ENCODE results near the gene FOXO6. TPM values are rescaled to one million over a fixed set of nuclear protein-coding genes. Genes with fewer than 3 reads are reported as not detected.

Gene FOXO6
- total and polyA plus RNA-seq, 2 donors from 2014 or later = 0.47 to 1.0 TPM

DNA sequence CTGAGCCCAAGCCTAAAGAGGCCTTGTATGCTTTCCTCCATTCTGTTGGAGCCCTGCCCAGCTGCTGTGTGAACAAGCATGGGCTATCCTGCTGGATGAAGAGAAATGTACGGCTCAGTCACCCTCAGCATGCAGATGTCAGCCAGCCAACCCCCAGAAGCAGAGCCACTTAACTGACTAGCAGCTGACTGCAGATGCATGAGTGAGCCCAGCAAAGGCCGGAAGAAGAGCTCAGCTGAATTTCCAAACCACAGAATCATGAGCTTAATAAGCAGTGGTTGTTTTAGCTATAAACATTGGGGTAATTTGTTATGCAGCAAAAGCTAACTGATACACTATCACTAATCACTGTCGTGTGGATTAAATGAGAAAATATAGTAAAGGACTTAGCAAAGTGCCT lies 39.0 kb downstream of the FOXO6 start:
- Histone ChIP-seq H3K9ac (ENCODE audit: low read length in 3 of 3) (no peak overlapping the region), H3K4me3 (ENCODE audit: low read length in 3 of 3) (no peak overlapping the region), H3K9me3 (ENCODE audit: control insufficient read depth in 2 of 3, insufficient read depth in 1 of 3, low read length in 3 of 3) (no peaks in the 10 kb centered on the region), H3K36me3 (ENCODE audit: control insufficient read depth in 2 of 3, insufficient read depth in 3 of 3, low read length in 3 of 3) (no peaks in the 10 kb centered on the region), H3K27me3 (ENCODE audit: control insufficient read depth, insufficient read depth, low read length) (no peaks in the 10 kb centered on the region), H3K4me1 (ENCODE audit: control insufficient read depth in 2 of 3, insufficient read depth in 2 of 3, low read depth in 1 of 3, low read length in 3 of 3) (peaks cover 0 to 3% (median 0%) of the 10 kb centered on the region in 3 donors), H3K27ac (ENCODE audit: low read depth in 2 of 2, low read length in 2 of 2) (no peak overlapping the region)
- intact Hi-C loops (cut with DNase I) = no loop called here
- TF ChIP-seq CTCF (IDR thresholded peaks at IDR 0.05; ENCODE audit: borderline replicate concordance, extremely low read depth, insufficient read depth) = no peak
- FAIRE-seq (no peak), DNase-seq (no peak)

DNA sequence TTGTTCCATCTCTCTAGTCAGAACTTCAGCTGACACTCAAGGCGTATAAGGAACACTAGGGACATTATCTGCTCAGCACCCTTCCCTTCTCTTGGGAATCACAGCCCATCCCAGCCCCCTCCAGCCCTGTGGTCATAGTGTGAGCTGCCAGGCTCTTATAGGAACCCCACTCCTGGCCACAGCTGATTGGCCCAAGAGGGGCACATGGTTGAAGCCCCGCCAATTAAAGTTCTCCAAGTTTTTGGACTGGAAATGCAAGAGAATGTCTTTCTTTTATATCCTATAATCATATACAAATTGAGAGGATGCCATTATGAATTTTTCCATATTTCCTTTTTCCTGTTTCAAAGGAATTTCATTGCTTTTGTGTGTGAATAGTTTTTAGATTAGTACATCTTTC lies 40.7 kb downstream of the FOXO6 start:
- no peak for FAIRE-seq
- H3K9ac ChIP-seq (ENCODE audit: low read length in 3 of 3) = no peak overlapping the region
- no peaks in the 10 kb centered on the region for H3K4me1 ChIP-seq (ENCODE audit: control insufficient read depth in 2 of 3, insufficient read depth in 2 of 3, low read depth in 1 of 3, low read length in 3 of 3)
- DNase-seq = no peak
- no peak overlapping the region for H3K4me3 ChIP-seq (ENCODE audit: low read length in 3 of 3)
- no peak for TF ChIP-seq CTCF (IDR thresholded peaks at IDR 0.05; ENCODE audit: borderline replicate concordance, extremely low read depth, insufficient read depth)
- no peaks in the 10 kb centered on the region for H3K36me3 ChIP-seq (ENCODE audit: control insufficient read depth in 2 of 3, insufficient read depth in 3 of 3, low read length in 3 of 3)
- no peak overlapping the region for H3K27ac ChIP-seq (ENCODE audit: low read depth in 2 of 2, low read length in 2 of 2)
- intact Hi-C loops (cut with DNase I) = no loop called here
- no peaks in the 10 kb centered on the region for H3K27me3 ChIP-seq (ENCODE audit: control insufficient read depth, insufficient read depth, low read length)
- H3K9me3 ChIP-seq (ENCODE audit: control insufficient read depth in 2 of 3, insufficient read depth in 1 of 3, low read length in 3 of 3) = no peaks in the 10 kb centered on the region

DNA sequence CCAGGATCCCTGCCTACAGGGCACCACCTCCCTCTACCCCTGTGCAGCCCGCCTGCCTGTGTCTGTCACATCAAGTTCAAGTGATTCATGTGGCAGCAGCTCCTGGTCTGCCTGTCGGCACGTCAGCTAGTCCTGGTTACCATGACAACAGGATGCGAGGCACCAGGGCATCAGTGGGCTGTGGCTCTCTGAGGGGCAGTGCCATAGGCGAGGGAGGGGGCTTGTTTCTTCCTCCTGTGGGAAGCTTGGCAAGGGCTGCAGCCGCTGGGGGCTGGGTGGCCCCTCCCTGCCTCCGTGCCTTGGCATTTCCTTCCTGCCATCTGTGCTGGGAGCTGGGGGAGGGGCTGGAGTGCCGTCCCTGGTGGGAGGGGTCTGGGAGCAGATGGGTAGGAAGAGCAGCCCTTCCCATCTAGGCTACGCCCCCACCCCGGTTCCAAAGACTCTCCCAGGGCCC lies 43.1 kb downstream of the FOXO6 start:
- intact Hi-C loops (cut with DNase I) = no loop called here

More for the DNA sequence above, 43.1 kb downstream of the FOXO6 start:
- Histone ChIP-seq H3K27me3 (ENCODE audit: control insufficient read depth, insufficient read depth, low read length) (no peaks in the 10 kb centered on the region), H3K9ac (ENCODE audit: low read length in 3 of 3) (no peak overlapping the region), H3K27ac (ENCODE audit: low read depth in 2 of 2, low read length in 2 of 2) (no peak overlapping the region), H3K4me1 (ENCODE audit: control insufficient read depth in 2 of 3, insufficient read depth in 2 of 3, low read depth in 1 of 3, low read length in 3 of 3) (no peaks in the 10 kb centered on the region), H3K36me3 (ENCODE audit: control insufficient read depth in 2 of 3, insufficient read depth in 3 of 3, low read length in 3 of 3) (no peaks in the 10 kb centered on the region), H3K4me3 (ENCODE audit: low read length in 3 of 3) (no peak overlapping the region), H3K9me3 (ENCODE audit: control insufficient read depth in 2 of 3, insufficient read depth in 1 of 3, low read length in 3 of 3) (no peaks in the 10 kb centered on the region)
- TF ChIP-seq CTCF (IDR thresholded peaks at IDR 0.05; ENCODE audit: borderline replicate concordance, extremely low read depth, insufficient read depth) = no peak
- DNase-seq = peak in 3 of 5 donors; percentile 69 to 70 (median 69)
- FAIRE-seq = no peak

Data from kidney (tissue), 14 donors.